DND-41 (cell line): ENCODE results near the gene ATP6V1G3.
"Not testable (repeated sequence)": the region's sequence is repeated elsewhere in the genome, so short reads cannot be mapped to it uniquely, and the experiment has no call there.

Experiments used
- ATAC-seq: fragments of 200-7000 bp; cut with Tn5 transposase; 3 replicates; pipeline ENCODE4 v1.9.1; 2021; ENCODE audit warnings: low read depth; ENCODE audit not compliant: insufficient read depth
- DNase-seq: peaks from one replicate; pipeline ENCODE4 v3.0.0-alpha.2; 2020
- H2AFZ ChIP-seq: 2 replicates; pipeline ENCODE4 v1.6.0; 2012; ENCODE audit warnings: low read depth, low read length
- H3K27ac ChIP-seq: 2 replicates; pipeline ENCODE4 v1.5.1; 2012; ENCODE audit warnings: low read length, inconsistent platforms
- H3K27me3 ChIP-seq: fragments of 200-600 bp; sonication (generic); 2 replicates; pipeline ENCODE4 v1.6.0; 2012; ENCODE audit warnings: low read length, mild to moderate bottlenecking, inconsistent platforms; ENCODE audit not compliant: insufficient read depth, poor library complexity
- H3K36me3 ChIP-seq: 2 replicates; pipeline ENCODE4 v1.5.1; 2012; ENCODE audit warnings: low read length, inconsistent platforms; ENCODE audit not compliant: insufficient read depth
- H3K4me1 ChIP-seq: 2 replicates; pipeline ENCODE4 v1.5.1; 2012; ENCODE audit warnings: mild to moderate bottlenecking, low read length; ENCODE audit not compliant: insufficient read depth
- H3K4me2 ChIP-seq: 2 replicates; pipeline ENCODE4 v1.6.0; 2012; ENCODE audit warnings: mild to moderate bottlenecking, moderate library complexity, low read length, inconsistent platforms; ENCODE audit not compliant: insufficient read depth
- H3K4me3 ChIP-seq, 2 experiments: fragments of 200-600 bp in 1 of 2; shearing (Covaris generic) in 1 of 2; 2 replicates each; pipeline ENCODE4 v1.5.1; 2012 to 2016; ENCODE audit warnings: inconsistent platforms in 2 of 2, low read length in 2 of 2, mild to moderate bottlenecking in 2 of 2, low read depth in 1 of 2, moderate library complexity in 1 of 2
- H3K79me2 ChIP-seq: 2 replicates; pipeline ENCODE4 v1.6.0; 2012; ENCODE audit warnings: low read length, inconsistent platforms; ENCODE audit not compliant: insufficient read depth
- H3K9ac ChIP-seq: 2 replicates; pipeline ENCODE4 v1.6.0; 2012; ENCODE audit warnings: low read depth, mild to moderate bottlenecking, inconsistent platforms, low read length, moderate library complexity
- H3K9me3 ChIP-seq: 2 replicates; pipeline ENCODE4 v1.5.1; 2012; ENCODE audit warnings: low read length, moderate library complexity, mild to moderate bottlenecking, inconsistent platforms; ENCODE audit not compliant: insufficient read depth, severe bottlenecking
- H4K20me1 ChIP-seq: 2 replicates; pipeline ENCODE4 v1.6.0; 2012; ENCODE audit warnings: low read length; ENCODE audit not compliant: insufficient read depth
- EZH2 ChIP-seq: IDR thresholded peaks from 3 replicates; pipeline ENCODE4 v1.6.1; 2012; ENCODE audit warnings: borderline replicate concordance, low read depth, mild to moderate bottlenecking, moderate library complexity, low read length, inconsistent platforms; ENCODE audit not compliant: severe bottlenecking
- TF ChIP-seq, protein P1 (sequence below): IDR thresholded peaks from 2 replicates; pipeline ENCODE4 v1.5.1; 2012; ENCODE audit warnings: borderline replicate concordance, low read length, moderate library complexity, mild to moderate bottlenecking; ENCODE audit not compliant: poor library complexity, severe bottlenecking; ENCODE audit errors: extremely low read depth

Gene ATP6V1G3

DNA sequence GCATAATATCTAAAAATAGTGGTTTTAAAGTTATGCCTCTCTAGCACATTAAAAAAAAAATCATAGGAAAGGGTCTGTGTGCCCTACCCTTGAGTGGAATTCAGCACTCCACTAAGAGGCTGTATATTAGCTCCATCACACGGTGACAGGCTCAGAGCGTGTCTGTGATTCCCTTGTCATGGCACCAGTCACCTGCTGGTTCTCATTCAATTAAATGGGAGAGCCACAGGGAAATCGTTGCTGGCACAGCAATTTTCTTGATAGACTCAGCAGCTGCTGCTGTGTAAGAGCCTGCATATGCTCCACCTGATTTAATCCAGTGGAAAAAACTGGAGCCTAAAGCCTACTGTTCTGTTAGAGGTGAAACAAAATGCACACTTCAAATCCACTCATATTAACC is 9.5 kb downstream of the ATP6V1G3 start:
- ATAC-seq (no peak), DNase-seq (no peak)
- no peak overlapping the region for H3K9ac ChIP-seq
- TF ChIP-seq EZH2, result no peak
- TF ChIP-seq, protein P1, sequence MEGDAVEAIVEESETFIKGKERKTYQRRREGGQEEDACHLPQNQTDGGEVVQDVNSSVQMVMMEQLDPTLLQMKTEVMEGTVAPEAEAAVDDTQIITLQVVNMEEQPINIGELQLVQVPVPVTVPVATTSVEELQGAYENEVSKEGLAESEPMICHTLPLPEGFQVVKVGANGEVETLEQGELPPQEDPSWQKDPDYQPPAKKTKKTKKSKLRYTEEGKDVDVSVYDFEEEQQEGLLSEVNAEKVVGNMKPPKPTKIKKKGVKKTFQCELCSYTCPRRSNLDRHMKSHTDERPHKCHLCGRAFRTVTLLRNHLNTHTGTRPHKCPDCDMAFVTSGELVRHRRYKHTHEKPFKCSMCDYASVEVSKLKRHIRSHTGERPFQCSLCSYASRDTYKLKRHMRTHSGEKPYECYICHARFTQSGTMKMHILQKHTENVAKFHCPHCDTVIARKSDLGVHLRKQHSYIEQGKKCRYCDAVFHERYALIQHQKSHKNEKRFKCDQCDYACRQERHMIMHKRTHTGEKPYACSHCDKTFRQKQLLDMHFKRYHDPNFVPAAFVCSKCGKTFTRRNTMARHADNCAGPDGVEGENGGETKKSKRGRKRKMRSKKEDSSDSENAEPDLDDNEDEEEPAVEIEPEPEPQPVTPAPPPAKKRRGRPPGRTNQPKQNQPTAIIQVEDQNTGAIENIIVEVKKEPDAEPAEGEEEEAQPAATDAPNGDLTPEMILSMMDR, result no peak
- no peaks in the 10 kb centered on the region for H4K20me1 ChIP-seq
- H3K79me2 ChIP-seq, result no peaks in the 10 kb centered on the region
- no peak overlapping the region for H3K27ac ChIP-seq
- no peak overlapping the region for H3K4me2 ChIP-seq
- no peaks in the 10 kb centered on the region for H3K27me3 ChIP-seq
- H3K4me1 ChIP-seq, result peaks cover 19% of the 10 kb centered on the region
- no peak overlapping the region for H2AFZ ChIP-seq
- H3K4me3 ChIP-seq, result no peak overlapping the region
- H3K36me3 ChIP-seq, result no peaks in the 10 kb centered on the region
- no peaks in the 10 kb centered on the region for H3K9me3 ChIP-seq

DNA sequence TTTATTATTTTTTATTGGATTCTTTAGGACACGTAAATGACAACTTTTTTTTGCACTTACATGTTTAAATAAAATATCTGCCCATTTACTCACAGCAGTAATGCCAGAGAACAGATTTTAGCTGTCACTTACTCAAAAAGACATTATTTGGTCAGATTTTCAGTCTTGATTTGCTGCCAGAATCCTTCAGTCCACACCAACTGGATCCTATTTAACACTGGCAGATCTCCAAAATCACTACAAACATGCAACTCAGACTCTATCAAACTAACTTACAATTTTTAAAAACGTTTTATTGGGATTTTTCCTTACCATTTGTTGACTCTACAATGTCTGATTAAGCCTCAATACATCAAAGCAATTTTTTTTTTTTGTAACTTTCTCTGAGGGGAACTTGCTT is 11.1 kb downstream of the ATP6V1G3 start:
- Histone ChIP-seq H3K4me2 (no peak overlapping the region), H2AFZ (no peak overlapping the region), H3K36me3 (no peaks in the 10 kb centered on the region), H3K4me1 (peaks cover 6% of the 10 kb centered on the region), H3K27me3 (no peaks in the 10 kb centered on the region), H3K9me3 (no peaks in the 10 kb centered on the region), H3K4me3 (no peak overlapping the region), H3K79me2 (no peaks in the 10 kb centered on the region), H4K20me1 (no peaks in the 10 kb centered on the region), H3K9ac (no peak overlapping the region), H3K27ac (no peak overlapping the region)
- DNase-seq, result no peak
- TF ChIP-seq, protein P1, result no peak
- TF ChIP-seq EZH2, result no peak
- ATAC-seq, result no peak

DNA sequence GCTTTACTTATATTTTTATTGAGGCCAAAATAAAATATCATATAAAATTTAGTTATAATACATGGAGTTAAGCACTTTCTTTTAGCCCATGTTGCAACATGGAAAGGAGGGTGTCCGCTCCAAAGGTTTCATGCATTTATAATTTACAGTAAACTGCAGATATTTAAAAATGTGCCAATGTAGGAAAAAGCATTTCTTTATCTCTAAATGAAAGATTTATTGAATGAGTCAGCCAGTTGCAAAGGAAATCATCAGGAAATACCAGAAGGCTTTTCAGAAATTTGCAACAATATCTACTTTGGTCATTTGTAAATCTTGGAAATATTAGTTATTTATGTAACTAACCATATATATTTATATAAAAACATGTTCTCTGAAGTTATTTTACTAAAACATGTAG is 12.1 kb downstream of the ATP6V1G3 start:
- Histone ChIP-seq H3K79me2 (no peaks in the 10 kb centered on the region), H2AFZ (no peak overlapping the region), H3K4me1 (peaks cover 9% of the 10 kb centered on the region), H3K4me2 (no peak overlapping the region), H3K4me3 (no peak overlapping the region), H3K27me3 (no peaks in the 10 kb centered on the region), H4K20me1 (no peaks in the 10 kb centered on the region), H3K36me3 (no peaks in the 10 kb centered on the region), H3K9ac (no peak overlapping the region), H3K27ac (no peak overlapping the region), H3K9me3 (no peaks in the 10 kb centered on the region)
- ATAC-seq, result no peak
- TF ChIP-seq EZH2, result no peak
- TF ChIP-seq, protein P1, result no peak
- DNase-seq, result no peak

DNA sequence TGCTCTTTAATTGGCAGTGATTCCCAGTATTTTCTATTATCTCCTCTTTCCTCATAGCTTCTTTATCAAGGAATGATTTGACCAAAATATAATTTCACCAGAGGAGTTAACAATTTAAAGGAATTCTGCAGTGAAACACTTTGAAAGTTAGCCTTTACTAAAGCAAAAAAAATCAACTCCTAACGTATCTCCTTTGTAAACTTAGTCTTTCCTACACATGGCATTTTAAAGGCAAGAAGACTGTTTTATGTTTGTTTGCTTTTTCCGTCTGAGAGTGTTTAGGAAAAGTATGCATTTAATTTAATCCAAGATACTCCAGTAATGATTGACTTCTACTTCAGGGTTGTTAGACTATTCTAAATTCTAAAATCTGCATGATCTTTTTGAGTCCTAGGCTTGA is 15.9 kb downstream of the ATP6V1G3 start:
- H3K27me3 ChIP-seq, result no peaks in the 10 kb centered on the region
- H3K4me3 ChIP-seq, result no peak overlapping the region
- H3K9me3 ChIP-seq, result no peaks in the 10 kb centered on the region
- peaks cover 19% of the 10 kb centered on the region for H3K4me1 ChIP-seq
- H4K20me1 ChIP-seq, result no peaks in the 10 kb centered on the region
- H2AFZ ChIP-seq, result no peak overlapping the region
- H3K79me2 ChIP-seq, result no peaks in the 10 kb centered on the region
- no peak overlapping the region for H3K9ac ChIP-seq
- TF ChIP-seq EZH2, result no peak
- TF ChIP-seq, protein P1, result no peak
- no peak overlapping the region for H3K4me2 ChIP-seq
- no peaks in the 10 kb centered on the region for H3K36me3 ChIP-seq
- no peak for DNase-seq
- no peak for ATAC-seq
- no peak overlapping the region for H3K27ac ChIP-seq

DNA sequence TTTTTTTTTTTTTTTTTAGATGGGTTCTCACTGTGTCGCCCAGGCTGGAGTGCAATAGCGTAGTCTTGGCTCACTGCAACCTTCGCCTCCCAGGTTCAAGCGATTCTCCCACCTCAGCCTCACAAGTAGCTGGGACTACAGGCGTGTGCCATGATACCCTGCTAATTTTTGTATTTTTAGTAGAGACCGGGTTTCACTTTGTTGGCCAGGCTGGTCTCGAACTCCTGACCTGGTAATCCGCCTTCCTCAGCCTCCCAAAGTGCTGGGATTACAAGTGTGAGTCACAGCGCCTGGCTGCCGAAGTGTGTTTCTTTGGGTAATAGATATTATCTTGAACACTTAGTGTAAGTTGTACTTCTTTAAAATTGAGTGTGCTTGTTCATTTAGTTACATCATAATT is 16.4 kb downstream of the ATP6V1G3 start:
- H3K27me3 ChIP-seq, H3K36me3 ChIP-seq, H4K20me1 ChIP-seq, ATAC-seq, H3K9ac ChIP-seq, H3K79me2 ChIP-seq, H3K27ac ChIP-seq, H3K9me3 ChIP-seq, H3K4me3 ChIP-seq, DNase-seq: not testable (repeated sequence)
- Histone ChIP-seq H2AFZ (peak overlapping the region; percentile 53; the same call in 1 of the 2 replicates), H3K4me1 (peaks cover 24% of the 10 kb centered on the region), H3K4me2 (peak overlapping the region; percentile 45; the same call in 1 of the 2 replicates)
